HCT116 (cell line): ENCODE measurements around the gene KDM3B. TPM values are rescaled to one million over a fixed set of nuclear protein-coding genes. Genes with fewer than 3 reads are reported as not detected.
A peak's percentile ranks its signal among the peaks of the same experiment; 100 is the strongest.

Source experiments
- ATAC-seq: fragments of 200-7000 bp; cut with Tn5 transposase; 2 replicates; pipeline ENCODE4 v1.9.1; 2020; ENCODE audit warnings: mild to moderate bottlenecking, moderate library complexity
- BruUV-seq: library from RNA; stranded (reverse); fragments of 400-500 nt; replicated peaks from 2 replicates; lab custom pipeline; 2021; lab: Mats Ljungman, UMichigan
- CTCF ChIA-PET: fragments of 300-600 bp; sonication (Branson Sonifier 250); formaldehyde crosslinking; loops from one replicate; lab custom pipeline; 2021; ENCODE audit warnings: antibody characterized with exemption; lab: Charles Lee
- POLR2A ChIA-PET: fragments of 300-600, 350-600 bp; sonication (Branson Sonifier 250); formaldehyde crosslinking; loops from one replicate; lab custom pipeline; 2021; ENCODE audit warnings: antibody characterized with exemption; lab: Charles Lee
- RAD21 ChIA-PET, 2 experiments: fragments of 300-600 bp; sonication (Branson Sonifier 250); formaldehyde crosslinking; loops; one replicate each; lab custom pipeline; 2023; ENCODE audit warnings: low total read pairs in 2 of 2; ENCODE audit not compliant: uncharacterized antibody in 2 of 2, unreplicated experiment in 2 of 2, low non-redundant PET in 1 of 2; lab: Charles Lee
- DNase-seq: peaks from one replicate; pipeline ENCODE4 v3.0.0-alpha.2; 2010; ENCODE audit warnings: low read depth, low spot score
- H2AFZ ChIP-seq: fragments of 200-600 bp; shearing (Covaris generic), sonication (generic); 2 replicates; pipeline ENCODE4 v1.6.1; 2017; ENCODE audit warnings: low read depth, mixed run types, mixed read lengths, antibody characterized with exemption, low read length; ENCODE audit not compliant: poor library complexity, severe bottlenecking
- H3K27ac ChIP-seq: 2 replicates; pipeline ENCODE4 v1.5.1; 2012; ENCODE audit warnings: low read depth, low read length
- H3K27me3 ChIP-seq: fragments of 200-600 bp; sonication (generic); 2 replicates; pipeline ENCODE4 v1.6.1; 2016; ENCODE audit warnings: mixed run types, low read length, mixed read lengths; ENCODE audit not compliant: insufficient read depth
- H3K36me3 ChIP-seq, 2 experiments: fragments of 200-500 bp in 1 of 2; fragments of 200-600 bp in 1 of 2; sonication (Bioruptor generic) in 1 of 2; sonication (generic) in 1 of 2; 2 replicates each; pipeline versions ENCODE4 v1.5.1 to v1.6.1; 2014 to 2016; ENCODE audit warnings: low read length in 2 of 2, inconsistent platforms in 1 of 2, mixed read lengths in 1 of 2, mixed run types in 1 of 2; ENCODE audit not compliant: insufficient read depth in 2 of 2, control insufficient read depth in 1 of 2
- H3K4me1 ChIP-seq, 2 experiments: fragments of 200-600 bp in 1 of 2; sonication (generic) in 1 of 2; 2 replicates each; pipeline versions ENCODE4 v1.5.1 to v1.6.1; 2012 to 2017; ENCODE audit warnings: low read length in 2 of 2, inconsistent platforms in 1 of 2, mild to moderate bottlenecking in 1 of 2, mixed read lengths in 1 of 2, mixed run types in 1 of 2, moderate library complexity in 1 of 2; ENCODE audit not compliant: insufficient read depth in 2 of 2, control insufficient read depth in 1 of 2
- H3K4me2 ChIP-seq: fragments of 200-600 bp; sonication (generic); 2 replicates; pipeline ENCODE4 v1.6.1; 2017; ENCODE audit warnings: mixed run types, low read length, mixed read lengths
- H3K4me3 ChIP-seq, 2 experiments: fragments of 200-600 bp in 1 of 2; sonication (generic) in 1 of 2; replicated peaks in 1 of 2; 2 replicates each; pipeline ENCODE4 v1.5.1; 2011 to 2016; ENCODE audit warnings: low read length in 2 of 2, control low read depth in 1 of 2, low read depth in 1 of 2, mild to moderate bottlenecking in 1 of 2, mixed read lengths in 1 of 2, mixed run types in 1 of 2
- H3K79me2 ChIP-seq: fragments of 200-600 bp; sonication (generic); 2 replicates; pipeline ENCODE4 v1.6.1; 2017; ENCODE audit warnings: mild to moderate bottlenecking, mixed run types, low read length, moderate library complexity, mixed read lengths; ENCODE audit not compliant: insufficient read depth
- H3K9ac ChIP-seq: fragments of 200-600 bp; sonication (generic); 2 replicates; pipeline ENCODE4 v1.6.1; 2016; ENCODE audit warnings: low read length, mixed read lengths
- H3K9me2 ChIP-seq: fragments of 200-600 bp; sonication (generic), shearing (Covaris generic); 2 replicates; pipeline ENCODE4 v1.6.1; 2017; ENCODE audit warnings: mixed run types, mild to moderate bottlenecking, moderate library complexity; ENCODE audit not compliant: insufficient read depth
- H3K9me3 ChIP-seq, 2 experiments: fragments of 200-500 bp in 1 of 2; fragments of 200-600 bp in 1 of 2; sonication (Bioruptor generic) in 1 of 2; sonication (generic) in 1 of 2; 2 replicates each; pipeline ENCODE4 v1.6.1; 2014 to 2017; ENCODE audit warnings: low read length in 2 of 2, mixed read lengths in 2 of 2, inconsistent platforms in 1 of 2, low read depth in 1 of 2, mild to moderate bottlenecking in 1 of 2, mixed run types in 1 of 2, moderate library complexity in 1 of 2; ENCODE audit not compliant: control insufficient read depth in 1 of 2, insufficient read depth in 1 of 2
- H4K20me1 ChIP-seq: fragments of 200-600 bp; sonication (generic), shearing (Covaris generic); 2 replicates; pipeline ENCODE4 v1.6.1; 2017; ENCODE audit warnings: mixed run types, mild to moderate bottlenecking, moderate library complexity; ENCODE audit not compliant: insufficient read depth
- CEBPB ChIP-seq: IDR thresholded peaks from 2 replicates; pipeline ENCODE4 v1.6.1; 2012; ENCODE audit warnings: low read depth
- ELF1 ChIP-seq: IDR thresholded peaks from 2 replicates; pipeline ENCODE4 v1.6.1; 2012; ENCODE audit warnings: low read depth, borderline replicate concordance
- EZH2 ChIP-seq: fragments of 200-600 bp; sonication (generic); IDR thresholded peaks from 2 replicates; pipeline ENCODE4 v1.6.1; 2017; ENCODE audit warnings: antibody characterized with exemption, mixed run types
- EZH2phosphoT487 ChIP-seq: fragments of 200-600 bp; IDR thresholded peaks from 2 replicates; pipeline ENCODE4 v1.6.1; 2018; ENCODE audit warnings: antibody characterized with exemption, borderline replicate concordance
- RAD21 ChIP-seq: IDR thresholded peaks from 2 replicates; pipeline ENCODE4 v1.6.1; 2012; ENCODE audit warnings: low read depth, mild to moderate bottlenecking
- SIN3A ChIP-seq: IDR thresholded peaks from 2 replicates; pipeline ENCODE4 v1.6.1; 2012; ENCODE audit warnings: low read depth
- SP1 ChIP-seq: IDR thresholded peaks from 2 replicates; pipeline ENCODE4 v1.6.1; 2012; ENCODE audit warnings: low read depth
- TCF7L2 ChIP-seq: IDR thresholded peaks from 2 replicates; pipeline ENCODE4 v1.7.0; 2011; ENCODE audit warnings: borderline replicate concordance, inconsistent platforms; ENCODE audit not compliant: insufficient read depth, insufficient read length; ENCODE audit errors: extremely low read depth
- YY1 ChIP-seq: IDR thresholded peaks from 2 replicates; pipeline ENCODE4 v1.6.1; 2011; ENCODE audit warnings: low read length, low read depth, moderate library complexity, mild to moderate bottlenecking; ENCODE audit not compliant: insufficient replicate concordance; ENCODE audit errors: extremely low read depth
- ZFX ChIP-seq: fragments of 450-650 bp; IDR thresholded peaks from 2 replicates; pipeline ENCODE4 v1.6.1; 2017
- ZNF274 ChIP-seq: fragments of 200-500 bp; sonication (Bioruptor generic); IDR thresholded peaks from 2 replicates; pipeline ENCODE4 v1.6.1; 2014; ENCODE audit warnings: mild to moderate bottlenecking, low read depth, low read length, inconsistent platforms
- intact Hi-C: fragments of 100-400 bp; cut with micrococcal nuclease; formaldehyde crosslinking; loops from 2 replicates; pipeline ENCODE4 v1.10.0; 2022
- total RNA-seq: library from RNA; stranded (reverse); gene quantifications from one replicate; pipeline ENCODE4 v1.2.1, GENCODE V29; 2021; ENCODE audit not compliant: unreplicated experiment
- TF ChIP-seq, protein P1 (sequence below): IDR thresholded peaks from 2 replicates; pipeline ENCODE4 v1.6.1; 2012

Gene KDM3B
- total RNA-seq, 1 experiment from 2014 or later = 65.1 TPM

DNA sequence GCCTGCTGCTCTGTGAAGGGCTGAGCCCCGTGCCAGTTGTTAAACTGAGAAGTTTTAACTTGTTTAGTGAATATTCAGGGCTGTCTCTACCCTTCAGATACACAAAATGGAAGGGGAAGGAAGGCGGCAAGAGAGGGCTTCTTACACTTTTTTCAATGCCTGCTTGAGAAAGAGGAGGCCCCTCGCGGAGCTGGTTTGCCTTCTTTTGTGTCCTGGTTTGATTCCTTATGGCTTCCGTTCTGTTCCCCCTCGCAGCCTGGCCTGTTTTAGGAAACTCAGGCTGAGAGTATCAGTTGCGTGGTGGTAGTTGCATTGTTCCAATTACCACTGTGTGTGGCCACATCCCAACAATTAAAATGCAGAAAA, 13.4 kb upstream of the KDM3B start:
- Histone ChIP-seq H3K27ac (peak overlapping the region; percentile 85; the same call in 1 of the 2 replicates), H3K79me2 (peaks cover 40% of the 10 kb centered on the region), H3K4me3 (peak overlapping the region; percentile 67 to 74), H3K27me3 (no peaks in the 10 kb centered on the region), H2AFZ (no peak overlapping the region), H3K36me3 (peaks cover 16 to 19% of the 10 kb centered on the region in 2 experiments), H3K4me2 (peak overlapping the region; percentile 88), H3K4me1 (peaks cover 0 to 28% of the 10 kb centered on the region in 2 experiments; a peak in 2 of 4 replicates), H4K20me1 (no peaks in the 10 kb centered on the region), H3K9ac (peak overlapping the region; percentile 80), H3K9me2 (no peaks in the 10 kb centered on the region), H3K9me3 (no peaks in the 10 kb centered on the region)
- BruUV-seq = TSS peak; percentile 56
- DNase-seq (no peak), ATAC-seq (no peak)
- intact Hi-C loops = no loop called here
- ChIA-PET RAD21 (no interaction called here), CTCF (interaction anchor here (5.1 kb wide), 1 partner anchor 13 kb away, joined by 40 read pairs; the partner anchor contains the start of gene KDM3B), POLR2A (interaction anchor here (1.4 to 6.5 kb wide), 3 partner anchors 8 to 13 kb away, joined by 7 to 59 read pairs (median 9); partner anchors contain the start of gene KDM3B)
- TF ChIP-seq ELF1 = no peak
- TF ChIP-seq EZH2 = no peak
- TF ChIP-seq TCF7L2 = no peak
- TF ChIP-seq, protein P1, sequence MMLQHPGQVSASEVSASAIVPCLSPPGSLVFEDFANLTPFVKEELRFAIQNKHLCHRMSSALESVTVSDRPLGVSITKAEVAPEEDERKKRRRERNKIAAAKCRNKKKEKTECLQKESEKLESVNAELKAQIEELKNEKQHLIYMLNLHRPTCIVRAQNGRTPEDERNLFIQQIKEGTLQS = no peak
- no peak for TF ChIP-seq ZNF274
- no peak for TF ChIP-seq SIN3A
- no peak for TF ChIP-seq RAD21
- TF ChIP-seq CEBPB = no peak
- TF ChIP-seq YY1 = no peak
- no peak for TF ChIP-seq SP1

DNA sequence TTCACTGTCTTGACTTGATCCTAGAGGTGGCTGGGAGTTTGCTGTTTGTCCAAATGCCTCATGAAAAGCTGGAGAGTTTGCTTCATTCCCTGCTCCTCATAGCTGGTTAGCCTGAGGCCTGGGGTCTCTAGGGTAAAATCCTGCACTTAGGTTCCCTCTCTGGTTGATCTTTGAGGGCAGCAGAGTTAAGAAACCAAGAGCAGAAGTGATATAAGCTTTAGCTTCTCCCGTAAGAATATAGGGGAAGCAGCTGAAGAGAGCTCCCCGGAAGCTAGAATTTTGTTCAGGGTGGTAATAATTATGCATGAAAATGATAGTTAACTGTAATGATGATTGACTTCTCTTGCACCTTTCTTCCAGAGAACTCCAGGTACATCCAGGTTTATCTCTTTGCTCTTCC, 13.0 kb upstream of the KDM3B start:
- ChIA-PET CTCF (interaction anchor here (5.1 kb wide), 1 partner anchor 13 kb away, joined by 40 read pairs; the partner anchor contains the start of gene KDM3B), POLR2A (interaction anchor here (0.6 to 6.5 kb wide), 2 partner anchors 11 to 12 kb away, joined by 4 to 59 read pairs; partner anchors contain the start of gene KDM3B), RAD21 (no interaction called here)
- Histone ChIP-seq H2AFZ (no peak overlapping the region), H3K4me1 (peaks cover 0 to 28% of the 10 kb centered on the region in 2 experiments; a peak in 2 of 4 replicates), H3K4me3 (peak overlapping the region; percentile 67 to 74), H3K9ac (peak overlapping the region; percentile 80; the same call in 1 of the 2 replicates), H4K20me1 (no peaks in the 10 kb centered on the region), H3K9me2 (no peaks in the 10 kb centered on the region), H3K79me2 (peaks cover 40% of the 10 kb centered on the region), H3K27ac (no peak overlapping the region), H3K27me3 (no peaks in the 10 kb centered on the region), H3K4me2 (peak overlapping the region; percentile 88), H3K9me3 (no peaks in the 10 kb centered on the region), H3K36me3 (peaks cover 18 to 19% of the 10 kb centered on the region in 2 experiments)
- intact Hi-C loops = no loop called here
- no peak for ATAC-seq
- no TSS peak for BruUV-seq
- no peak for DNase-seq
- TF ChIP-seq EZH2 = no peak
- no peak for TF ChIP-seq EZH2phosphoT487
- TF ChIP-seq SIN3A = no peak
- no peak for TF ChIP-seq RAD21
- TF ChIP-seq ZNF274 = no peak
- no peak for TF ChIP-seq ZFX
- TF ChIP-seq TCF7L2 = no peak
